Measurements from ENCODE around the gene ZNF581.

Gene ZNF581

DNA sequence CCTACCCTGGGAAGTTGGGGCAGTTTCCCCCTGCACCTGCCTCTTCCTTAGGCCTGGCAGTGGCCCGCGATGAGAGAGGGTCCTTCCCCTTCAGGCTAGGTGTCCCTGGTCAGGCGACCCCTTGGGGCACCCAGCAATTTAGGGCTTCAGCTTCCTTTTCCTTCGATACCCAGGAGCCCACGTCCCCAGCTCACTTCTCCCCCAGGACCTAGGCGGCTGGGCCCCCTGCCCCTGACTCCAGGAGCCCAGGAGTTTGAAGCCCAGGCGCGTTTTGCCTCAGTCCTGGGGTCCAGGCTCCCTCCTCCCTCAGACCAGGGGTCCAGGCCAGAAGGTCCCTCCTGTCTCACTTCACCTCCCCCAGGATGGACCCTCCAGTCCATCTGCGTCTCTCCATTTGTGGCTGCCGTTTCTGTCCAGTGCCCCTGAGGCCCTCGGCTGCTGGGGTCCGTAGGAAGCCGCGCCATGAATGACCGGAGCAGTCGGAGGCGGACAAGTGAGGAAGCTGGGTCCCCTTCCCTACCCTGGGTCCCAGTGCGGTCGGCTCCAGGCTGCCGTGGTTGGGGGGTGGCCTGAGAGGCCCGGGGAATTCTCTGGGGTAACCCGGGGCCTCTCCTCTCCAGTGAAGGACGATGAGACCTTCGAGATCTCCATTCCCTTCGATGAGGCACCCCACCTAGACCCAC lies 5.3 kb downstream of the ZNF581 start:
- no peak for DNase-seq (ENCODE audit: low spot score)

- no peak for DNase-seq (ENCODE audit: low spot score)
Measured at GRCh38 chr19:55649268-55650125, 6.0 kb downstream of the ZNF581 start.

- no peak for DNase-seq (ENCODE audit: low spot score)
Measured at GRCh38 chr19:55650126-55650557, 6.7 kb downstream of the ZNF581 start.

DNA sequence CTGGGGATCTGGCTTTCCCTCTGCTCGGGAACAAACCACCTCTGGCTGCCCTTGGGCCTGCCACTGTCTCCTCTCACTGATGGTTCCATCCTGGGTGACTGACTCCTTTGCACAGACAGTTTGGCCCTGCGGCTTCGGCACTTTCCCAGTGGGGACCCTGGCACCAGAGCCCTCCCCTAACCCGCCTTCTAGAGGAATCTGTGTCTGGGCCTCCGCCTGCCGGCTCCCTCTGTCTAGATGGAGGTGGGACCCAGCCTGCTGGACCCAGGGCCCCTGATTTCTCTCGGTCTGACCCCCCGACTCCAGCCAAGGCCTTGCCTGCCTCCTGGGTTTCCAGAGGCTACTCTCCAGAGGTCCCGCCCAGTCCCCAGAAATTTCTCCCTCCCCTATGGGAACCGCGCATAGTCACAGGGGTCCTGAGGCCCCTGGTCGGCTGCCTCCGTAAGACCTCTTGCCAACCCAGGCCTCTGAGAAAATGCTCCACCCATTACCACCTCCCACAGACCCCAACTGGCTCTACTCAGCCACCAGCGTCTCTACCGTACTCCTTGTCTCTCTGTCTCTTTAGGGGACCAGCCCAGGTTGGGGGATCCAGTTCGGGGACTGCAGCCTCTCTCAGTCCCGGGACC lies 7.3 kb downstream of the ZNF581 start:
- no peak for DNase-seq (ENCODE audit: low spot score)

DNA sequence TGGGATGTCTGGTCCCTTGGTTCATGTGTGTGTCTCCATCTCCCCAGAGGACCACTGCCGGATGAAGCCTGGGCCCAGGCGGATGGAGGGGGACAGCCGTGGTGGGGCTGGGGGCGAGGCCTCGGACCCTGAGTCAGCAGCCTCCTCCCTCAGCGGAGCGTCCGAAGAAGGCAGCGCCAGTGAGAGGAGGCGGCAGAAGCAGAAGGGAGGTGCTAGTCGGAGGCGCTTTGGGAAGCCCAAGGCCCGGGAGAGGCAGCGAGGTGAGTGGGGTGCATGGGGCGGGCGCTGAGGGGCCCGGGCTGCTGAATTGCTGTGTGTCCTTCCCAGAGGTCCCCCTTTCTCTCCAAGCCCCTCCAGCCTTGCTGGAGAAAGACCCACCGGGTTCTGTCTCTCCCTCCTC lies 7.8 kb downstream of the ZNF581 start:
- no peak for DNase-seq (ENCODE audit: low spot score)

DNA sequence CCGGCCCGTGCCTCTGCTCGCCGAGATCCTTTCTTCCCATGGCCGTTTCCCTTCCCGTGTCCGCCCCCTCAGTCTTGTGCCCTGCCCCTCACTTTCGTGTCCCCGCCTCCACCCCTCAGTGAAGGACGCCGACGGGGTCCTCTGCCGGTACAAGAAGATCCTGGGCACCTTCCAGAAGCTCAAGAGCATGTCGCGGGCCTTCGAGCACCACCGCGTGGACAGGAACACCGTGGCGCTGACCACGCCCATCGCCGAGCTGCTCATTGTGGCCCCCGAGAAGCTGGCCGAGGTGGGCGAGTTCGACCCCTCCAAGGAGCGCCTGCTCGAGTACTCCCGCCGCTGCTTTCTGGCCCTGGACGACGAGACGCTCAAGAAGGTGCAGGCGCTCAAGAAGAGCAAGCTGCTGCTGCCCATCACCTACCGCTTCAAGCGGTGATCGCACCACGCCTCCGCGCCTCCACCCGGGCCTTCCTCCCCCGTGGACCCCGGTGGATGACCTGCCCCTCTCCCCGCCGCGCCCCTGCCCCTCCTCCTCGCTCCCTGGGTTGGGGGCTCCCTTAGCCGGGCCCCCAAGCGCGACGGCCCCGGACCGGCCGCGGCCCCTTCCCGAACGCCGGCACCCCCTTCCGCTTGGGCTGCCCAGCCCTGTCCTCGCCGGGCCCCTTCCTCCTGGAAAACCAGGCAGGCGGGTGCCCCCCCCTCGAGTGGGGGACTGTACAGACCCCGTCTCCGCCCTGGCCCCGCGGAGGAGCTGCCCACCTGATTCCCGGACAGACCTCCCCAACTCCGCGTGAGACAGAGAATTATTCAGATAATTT lies 9.1 kb downstream of the ZNF581 start:
- no peak for DNase-seq (ENCODE audit: low spot score)

DNA sequence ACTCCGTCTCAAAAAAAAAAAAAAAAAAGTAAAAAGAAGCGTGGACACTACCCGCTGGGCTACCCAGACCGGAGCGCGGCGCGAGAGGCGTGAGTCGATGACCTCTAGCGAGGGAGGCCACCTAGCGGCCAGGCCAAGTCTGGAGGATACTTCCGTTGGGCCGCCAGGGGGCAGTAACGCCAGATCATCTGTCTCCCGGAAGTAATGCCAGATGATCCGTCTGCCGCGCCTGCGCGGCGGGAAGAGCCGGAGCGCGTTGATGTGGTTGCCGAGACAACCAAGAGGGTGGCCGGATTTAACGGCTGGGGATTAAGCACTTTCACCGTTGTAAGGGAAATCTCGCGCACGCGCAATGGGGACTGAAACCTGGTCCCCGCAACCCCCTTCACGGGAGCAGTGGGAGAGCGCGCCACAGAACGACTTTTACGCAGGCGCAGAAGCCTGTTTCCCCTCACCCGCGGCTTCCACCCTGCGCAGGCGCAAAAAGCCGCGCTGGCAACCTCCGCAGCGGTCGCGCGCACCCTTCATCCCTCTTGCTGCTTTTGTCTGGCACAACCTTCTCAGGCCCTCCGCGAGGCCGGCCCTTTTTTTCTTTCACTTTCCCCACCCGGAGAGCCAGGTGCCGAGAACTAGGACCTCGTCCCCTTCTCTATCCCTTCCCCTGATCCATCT lies 10.3 kb downstream of the ZNF581 start:
- DNase-seq (ENCODE audit: low spot score) = peak; percentile 98

- DNase-seq (ENCODE audit: low spot score) = peak; percentile 99
Measured at GRCh38 chr19:55654323-55654867, 10.9 kb downstream of the ZNF581 start.

- DNase-seq (ENCODE audit: low spot score) = peak; percentile 95
Measured at GRCh38 chr19:55654868-55655647, 11.6 kb downstream of the ZNF581 start, which contains the start of gene U2AF2. U2AF2 (plus strand) TSS chr19:55655035; CDS start chr19:55655105, 70 bp downstream.

GRCh38 chr19:55655648-55656040 lies 12.2 kb downstream of the ZNF581 start:
- no peak for DNase-seq (ENCODE audit: low spot score)

GRCh38 chr19:55656552-55656951 lies 13.1 kb downstream of the ZNF581 start:
- DNase-seq (ENCODE audit: low spot score) = no peak

DNA sequence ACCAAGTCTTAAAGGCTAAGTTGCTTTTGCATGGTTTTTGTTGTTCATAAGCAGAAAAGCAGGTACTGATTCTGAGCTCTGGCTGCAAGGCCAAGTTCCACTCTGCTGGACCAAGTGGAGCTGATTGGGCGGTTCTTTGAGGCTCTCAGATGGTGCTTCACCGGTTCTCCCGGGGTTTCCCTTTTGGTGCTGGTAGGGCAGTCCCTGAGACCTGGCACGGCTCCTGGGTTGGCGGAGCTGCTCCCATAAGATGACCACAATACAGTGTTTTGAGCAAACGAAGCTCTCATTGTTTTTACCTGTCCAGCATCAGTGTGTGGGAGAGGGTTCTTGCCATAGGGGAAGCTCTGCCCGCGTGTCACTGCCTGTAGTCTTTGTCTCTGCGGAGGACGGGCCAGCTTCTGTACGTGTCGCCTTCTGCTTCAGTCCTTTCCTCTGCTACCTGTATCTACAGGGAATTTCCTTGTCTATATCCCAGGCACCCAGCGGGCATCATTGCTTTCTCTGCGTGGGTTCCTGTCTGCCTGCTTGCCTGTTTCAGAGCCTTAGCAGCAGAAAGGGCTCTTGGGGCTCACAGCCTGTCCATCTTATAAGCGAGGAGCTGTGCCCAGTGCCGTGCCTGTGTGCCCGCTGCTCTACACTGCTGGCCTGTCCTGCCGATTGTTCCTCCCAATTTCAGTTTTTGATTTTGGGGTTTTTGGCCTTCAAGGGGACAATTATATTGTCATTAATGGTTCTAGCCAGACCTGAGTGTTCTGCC lies 13.7 kb downstream of the ZNF581 start:
- DNase-seq (ENCODE audit: low spot score) = no peak

DNA sequence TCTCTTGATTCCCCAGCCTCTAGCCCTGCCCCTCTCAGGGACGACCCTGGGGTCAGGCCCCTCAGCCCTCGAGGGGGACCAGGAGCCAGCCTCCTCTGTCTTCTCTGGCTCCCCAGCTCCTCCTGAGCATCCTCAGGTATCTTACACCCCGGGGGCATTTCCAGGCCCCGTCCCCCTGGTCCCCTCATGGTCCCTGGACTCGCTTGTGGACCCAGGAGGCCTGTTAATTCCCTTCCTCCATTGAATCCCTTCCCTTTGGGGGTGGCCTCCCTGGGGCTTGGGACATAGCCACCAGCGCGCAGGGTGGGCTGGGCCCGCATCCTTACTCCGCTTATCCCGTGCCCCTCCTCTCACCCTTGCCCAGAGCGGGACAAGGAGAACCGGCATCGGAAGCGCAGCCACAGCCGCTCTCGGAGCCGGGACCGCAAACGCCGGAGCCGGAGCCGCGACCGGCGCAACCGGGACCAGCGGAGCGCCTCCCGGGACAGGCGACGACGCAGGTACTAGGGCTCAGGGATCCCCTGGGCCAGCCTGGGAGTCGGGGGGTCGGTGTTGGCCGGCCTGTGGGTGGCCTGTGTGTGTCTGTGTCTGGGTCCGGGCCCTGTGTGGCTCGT lies 15.5 kb downstream of the ZNF581 start:
- no peak for DNase-seq (ENCODE audit: low spot score)

DNA sequence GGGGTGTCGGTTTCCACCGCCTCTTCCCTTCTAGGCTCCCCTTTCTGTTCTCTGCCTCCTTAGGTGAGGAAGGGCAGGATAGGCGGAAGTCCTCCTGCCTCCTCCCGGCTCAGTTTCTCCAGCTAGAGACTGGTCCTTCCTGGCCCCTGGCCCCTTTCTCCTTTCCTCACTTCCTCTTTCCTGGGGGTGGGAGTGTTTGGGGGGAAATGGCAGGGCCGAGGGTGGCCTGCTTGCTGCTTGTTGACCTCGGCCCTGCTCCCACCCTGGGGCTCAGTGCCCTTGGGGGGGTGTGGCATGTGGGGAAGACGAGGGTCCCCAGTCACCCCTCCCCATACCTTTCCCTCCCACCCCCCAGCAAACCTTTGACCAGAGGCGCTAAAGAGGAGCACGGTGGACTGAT lies 16.4 kb downstream of the ZNF581 start:
- no peak for DNase-seq (ENCODE audit: low spot score)

DNA sequence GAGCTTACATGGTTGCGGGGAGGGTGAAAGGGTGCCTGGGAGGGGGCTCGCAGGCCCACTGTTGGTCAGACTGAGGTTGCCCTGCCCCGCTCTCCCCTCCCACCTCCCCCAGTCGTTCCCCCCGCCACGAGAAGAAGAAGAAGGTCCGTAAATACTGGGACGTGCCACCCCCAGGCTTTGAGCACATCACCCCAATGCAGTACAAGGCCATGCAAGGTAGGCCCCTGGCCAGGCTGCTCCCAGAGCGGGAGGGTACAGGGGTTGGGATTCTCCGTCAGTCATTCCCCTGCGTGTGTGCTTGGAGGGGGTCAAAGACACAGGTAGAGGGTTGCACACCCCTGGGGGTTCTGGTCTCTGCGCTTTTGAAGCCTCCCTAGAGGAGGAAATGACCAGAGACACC lies 17.0 kb downstream of the ZNF581 start:
- no peak for DNase-seq (ENCODE audit: low spot score)

DNA sequence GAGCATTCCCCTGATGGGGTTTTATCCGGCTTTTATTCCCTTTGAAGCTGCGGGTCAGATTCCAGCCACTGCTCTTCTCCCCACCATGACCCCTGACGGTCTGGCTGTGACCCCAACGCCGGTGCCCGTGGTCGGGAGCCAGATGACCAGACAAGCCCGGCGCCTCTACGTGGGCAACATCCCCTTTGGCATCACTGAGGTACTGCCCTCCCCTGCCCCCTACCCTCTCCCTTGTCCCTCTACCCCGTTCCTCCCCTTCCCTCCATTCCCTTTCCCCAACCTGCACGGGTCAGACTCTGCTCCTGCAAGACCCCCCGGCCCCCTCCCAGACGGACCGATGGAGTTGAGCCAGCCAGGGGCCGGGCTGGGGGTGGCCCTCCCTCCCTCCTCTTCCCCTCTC lies 17.5 kb downstream of the ZNF581 start:
- DNase-seq (ENCODE audit: low spot score) = no peak

DNA sequence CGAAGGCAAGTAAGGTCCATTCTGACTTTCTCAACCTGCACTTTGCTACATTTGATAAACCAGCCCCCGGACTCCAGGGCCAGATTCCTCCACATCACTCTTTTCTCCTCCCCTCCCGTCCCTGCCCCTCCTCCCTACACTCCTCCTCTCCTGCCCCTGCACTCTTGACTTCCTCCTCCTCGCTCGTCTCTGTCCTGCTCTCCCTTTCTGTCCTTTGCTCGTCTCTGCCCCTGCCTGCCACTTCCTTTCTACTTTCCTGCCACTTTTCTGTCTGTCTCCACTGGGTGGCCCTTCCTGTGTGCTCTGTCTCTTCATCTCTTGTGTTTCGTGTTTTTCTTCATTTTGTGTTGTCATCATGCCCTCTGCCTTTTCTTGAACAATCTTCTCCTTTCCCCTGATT lies 18.4 kb downstream of the ZNF581 start:
- DNase-seq (ENCODE audit: low spot score) = no peak

DNA sequence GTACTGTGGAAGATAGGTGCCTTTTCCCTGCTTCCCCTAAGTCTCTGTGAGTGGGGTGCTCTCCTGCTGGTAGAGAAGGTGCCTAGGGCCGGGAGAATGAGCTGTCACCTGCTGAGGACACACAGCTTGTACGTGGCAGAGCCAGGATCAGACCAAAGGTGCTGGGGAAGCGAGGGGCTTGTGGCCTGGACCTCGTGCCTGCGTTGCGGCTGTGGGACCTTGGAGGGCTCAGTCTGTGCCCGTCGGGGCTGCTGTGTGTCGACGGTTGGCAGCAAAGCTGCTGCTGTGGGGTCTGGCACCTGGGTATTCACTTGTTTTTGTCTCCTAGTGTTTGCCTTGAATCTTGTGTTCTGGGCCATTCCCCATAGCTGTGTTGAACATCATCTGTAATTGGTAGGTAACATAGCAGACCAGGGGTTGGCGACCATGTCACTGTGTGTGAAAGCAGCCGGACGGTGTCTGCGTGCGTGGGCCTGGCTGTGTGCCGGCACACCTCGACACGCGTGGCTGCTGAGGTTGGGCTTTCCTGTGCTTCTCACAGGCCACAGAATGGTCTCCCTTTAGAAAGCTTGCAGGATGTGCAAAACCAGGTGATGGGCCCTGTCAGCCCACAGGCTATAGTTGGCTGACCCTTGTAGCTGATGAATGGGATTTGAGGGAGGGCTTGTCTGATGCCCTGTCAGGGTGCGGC lies 20.5 kb downstream of the ZNF581 start:
- no peak for DNase-seq (ENCODE audit: low spot score)

Data from putamen (tissue), 1 donor.